Measurements from ENCODE around the gene DES.
A peak's percentile ranks its signal among the peaks of the same experiment; 100 is the strongest.

Gene DES

DNA sequence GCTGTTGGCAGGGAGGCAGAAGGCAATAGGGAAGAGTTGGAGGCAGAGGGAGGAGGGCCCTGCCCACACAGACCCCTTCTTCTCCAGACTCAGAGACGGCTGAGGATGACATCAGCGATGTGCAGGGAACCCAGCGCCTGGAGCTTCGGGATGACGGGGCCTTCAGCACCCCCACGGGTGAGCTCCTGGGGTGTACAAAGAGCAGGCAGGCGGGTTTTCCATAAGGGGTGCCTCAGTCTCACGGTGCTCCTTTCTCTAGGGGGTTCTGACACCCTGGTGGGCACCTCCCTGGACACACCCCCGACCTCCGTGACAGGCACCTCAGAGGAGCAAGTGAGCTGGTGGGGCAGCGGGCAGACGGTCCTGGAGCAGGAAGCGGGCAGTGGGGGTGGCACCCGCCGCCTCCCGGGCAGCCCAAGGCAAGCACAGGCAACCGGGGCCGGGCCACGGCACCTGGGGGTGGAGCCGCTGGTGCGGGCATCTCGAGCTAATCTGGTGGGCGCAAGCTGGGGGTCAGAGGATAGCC is 26.5 kb downstream of the DES start:
- TF ChIP-seq, protein P1, sequence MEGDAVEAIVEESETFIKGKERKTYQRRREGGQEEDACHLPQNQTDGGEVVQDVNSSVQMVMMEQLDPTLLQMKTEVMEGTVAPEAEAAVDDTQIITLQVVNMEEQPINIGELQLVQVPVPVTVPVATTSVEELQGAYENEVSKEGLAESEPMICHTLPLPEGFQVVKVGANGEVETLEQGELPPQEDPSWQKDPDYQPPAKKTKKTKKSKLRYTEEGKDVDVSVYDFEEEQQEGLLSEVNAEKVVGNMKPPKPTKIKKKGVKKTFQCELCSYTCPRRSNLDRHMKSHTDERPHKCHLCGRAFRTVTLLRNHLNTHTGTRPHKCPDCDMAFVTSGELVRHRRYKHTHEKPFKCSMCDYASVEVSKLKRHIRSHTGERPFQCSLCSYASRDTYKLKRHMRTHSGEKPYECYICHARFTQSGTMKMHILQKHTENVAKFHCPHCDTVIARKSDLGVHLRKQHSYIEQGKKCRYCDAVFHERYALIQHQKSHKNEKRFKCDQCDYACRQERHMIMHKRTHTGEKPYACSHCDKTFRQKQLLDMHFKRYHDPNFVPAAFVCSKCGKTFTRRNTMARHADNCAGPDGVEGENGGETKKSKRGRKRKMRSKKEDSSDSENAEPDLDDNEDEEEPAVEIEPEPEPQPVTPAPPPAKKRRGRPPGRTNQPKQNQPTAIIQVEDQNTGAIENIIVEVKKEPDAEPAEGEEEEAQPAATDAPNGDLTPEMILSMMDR (conservative IDR thresholded peaks at IDR 0.05; ENCODE audit: low read depth, low read length) = no peak
- H3K4me3 ChIP-seq (ENCODE audit: low read depth, low read length) = no peak overlapping the region
- no peak for DNase-seq (ENCODE audit: low read depth)

DNA sequence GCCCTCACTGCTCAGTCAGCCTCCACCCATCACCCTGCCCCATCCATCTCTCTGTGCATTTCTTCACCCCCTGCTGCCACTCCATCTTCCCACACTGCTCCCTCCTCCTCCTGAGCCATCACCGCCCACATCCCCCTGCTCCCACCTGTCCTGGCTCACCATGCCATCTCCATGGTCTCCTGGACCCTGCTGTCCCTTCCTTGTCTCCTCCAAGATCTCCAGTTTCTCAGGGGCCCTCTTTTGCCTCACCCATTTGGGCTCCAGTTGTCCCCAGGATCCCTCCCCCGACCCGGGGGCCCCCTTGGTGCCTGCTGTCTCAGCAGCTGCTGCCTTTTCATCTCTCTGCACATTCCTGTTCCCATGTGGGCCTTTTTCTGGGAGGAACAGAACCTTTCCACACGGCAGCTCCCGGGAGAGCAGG is 27.1 kb downstream of the DES start:
- DNase-seq (ENCODE audit: low read depth) = no peak
- TF ChIP-seq, protein P1 (conservative IDR thresholded peaks at IDR 0.05; ENCODE audit: low read depth, low read length) = no peak
- no peak overlapping the region for H3K4me3 ChIP-seq (ENCODE audit: low read depth, low read length)

DNA sequence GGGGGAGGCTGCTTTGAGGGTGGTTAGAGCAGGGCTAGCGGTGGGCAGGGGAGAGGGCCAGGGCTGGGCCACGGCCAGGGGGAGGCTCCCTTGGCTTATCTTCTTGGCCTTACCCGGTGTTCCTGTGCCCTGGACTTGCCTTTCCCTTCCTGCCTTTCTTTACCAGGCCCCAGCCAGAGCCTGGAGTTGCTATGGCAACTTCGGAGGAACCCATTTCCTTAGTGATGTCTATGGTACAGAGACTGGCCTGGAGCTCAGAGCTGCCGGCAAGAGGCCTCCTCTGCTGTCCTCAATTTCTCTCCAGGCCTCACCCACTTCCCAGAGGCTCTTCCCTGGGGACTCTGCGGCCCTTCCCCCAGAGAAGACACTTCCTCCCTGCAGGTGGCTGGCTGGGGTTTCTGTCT is 27.9 kb downstream of the DES start:
- peak; percentile 54 for DNase-seq (ENCODE audit: low read depth)

DNA sequence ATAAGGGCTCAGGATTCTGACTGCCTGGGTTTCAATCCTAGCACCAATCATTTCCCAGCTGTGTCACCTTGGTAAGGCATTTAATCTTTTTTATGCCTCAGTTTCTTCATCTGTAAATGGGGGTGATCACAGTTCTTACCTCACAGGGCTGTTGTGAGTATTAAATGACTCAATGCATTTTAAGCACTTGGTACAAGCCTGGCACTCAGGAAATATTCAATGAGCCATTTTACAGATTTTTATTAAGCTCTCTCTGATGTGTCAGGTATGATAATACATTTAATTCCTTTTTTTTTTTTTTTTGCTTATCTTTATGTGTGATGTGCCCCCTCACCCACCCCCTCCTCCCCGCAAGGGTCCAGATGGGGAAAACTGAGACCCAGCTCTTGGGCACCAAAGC is 28.5 kb downstream of the DES start:
- TF ChIP-seq, protein P1 (conservative IDR thresholded peaks at IDR 0.05; ENCODE audit: low read depth, low read length) = no peak
- DNase-seq (ENCODE audit: low read depth) = no peak
- no peak overlapping the region for H3K4me3 ChIP-seq (ENCODE audit: low read depth, low read length)

More for the DNA sequence above, 27.9 kb downstream of the DES start:
- H3K4me3 ChIP-seq (ENCODE audit: low read depth, low read length) = no peak overlapping the region
- TF ChIP-seq, protein P1 (conservative IDR thresholded peaks at IDR 0.05; ENCODE audit: low read depth, low read length) = no peak

DNA sequence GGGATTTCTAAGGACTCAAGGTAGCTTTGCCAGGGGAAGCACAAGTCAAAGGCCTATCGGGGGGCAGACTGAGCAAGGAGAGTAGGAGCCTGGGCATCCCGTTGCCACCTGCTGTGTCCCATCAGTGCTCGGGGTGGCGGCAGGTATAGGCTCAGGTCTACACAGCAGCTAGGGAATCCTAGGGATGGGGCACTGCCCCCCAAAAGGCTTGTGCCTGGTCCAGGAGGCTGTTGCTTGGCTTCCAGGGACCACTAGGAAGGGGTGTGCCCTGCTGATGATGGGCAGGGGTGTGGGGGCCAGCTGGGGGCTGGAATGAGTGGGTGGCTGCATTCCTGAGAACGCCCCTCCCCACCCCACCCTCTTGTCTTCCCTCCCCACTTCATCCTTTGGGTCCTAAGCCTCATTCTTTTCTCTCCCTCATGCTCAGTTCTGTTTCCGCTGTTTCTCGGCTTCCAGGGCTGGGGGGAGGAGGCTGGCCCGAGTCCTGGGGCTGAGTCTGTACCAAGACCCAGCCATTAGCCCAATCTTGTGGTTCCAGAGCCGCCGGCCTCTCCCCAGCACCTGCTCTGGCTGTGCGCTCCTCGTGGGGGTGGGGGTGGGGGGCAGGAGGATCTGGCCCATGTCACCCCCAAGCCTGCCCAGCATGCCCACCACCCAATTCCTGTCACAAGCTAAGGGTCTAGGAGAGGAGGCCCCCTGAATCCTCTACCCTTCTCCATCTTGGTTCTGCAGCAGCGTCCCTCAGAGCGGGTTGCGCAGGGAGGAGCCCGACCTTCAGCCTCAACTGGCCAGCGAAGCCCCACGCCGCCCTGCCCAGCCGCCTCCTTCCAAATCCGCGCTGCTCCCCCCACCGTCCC is 29.3 kb downstream of the DES start:
- TF ChIP-seq, protein P1 (conservative IDR thresholded peaks at IDR 0.05; ENCODE audit: low read depth, low read length) = no peak
- H3K4me3 ChIP-seq (ENCODE audit: low read depth, low read length) = no peak overlapping the region
- DNase-seq (ENCODE audit: low read depth) = no peak

DNA sequence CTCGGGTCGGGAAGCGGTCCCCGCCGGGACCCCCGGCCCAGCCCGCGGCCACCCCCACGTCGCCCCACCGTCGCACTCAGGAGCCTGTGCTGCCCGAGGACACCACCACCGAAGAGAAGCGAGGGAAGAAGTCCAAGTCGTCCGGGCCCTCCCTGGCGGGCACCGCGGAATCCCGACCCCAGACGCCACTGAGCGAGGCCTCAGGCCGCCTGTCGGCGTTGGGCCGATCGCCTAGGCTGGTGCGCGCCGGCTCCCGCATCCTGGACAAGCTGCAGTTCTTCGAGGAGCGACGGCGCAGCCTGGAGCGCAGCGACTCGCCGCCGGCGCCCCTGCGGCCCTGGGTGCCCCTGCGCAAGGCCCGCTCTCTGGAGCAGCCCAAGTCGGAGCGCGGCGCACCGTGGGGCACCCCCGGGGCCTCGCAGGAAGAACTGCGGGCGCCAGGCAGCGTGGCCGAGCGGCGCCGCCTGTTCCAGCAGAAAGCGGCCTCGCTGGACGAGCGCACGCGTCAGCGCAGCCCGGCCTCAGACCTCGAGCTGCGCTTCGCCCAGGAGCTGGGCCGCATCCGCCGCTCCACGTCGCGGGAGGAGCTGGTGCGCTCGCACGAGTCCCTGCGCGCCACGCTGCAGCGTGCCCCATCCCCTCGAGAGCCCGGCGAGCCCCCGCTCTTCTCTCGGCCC is 30.1 kb downstream of the DES start:
- no peak for DNase-seq (ENCODE audit: low read depth)
- TF ChIP-seq, protein P1 (conservative IDR thresholded peaks at IDR 0.05; ENCODE audit: low read depth, low read length) = no peak
- no peak overlapping the region for H3K4me3 ChIP-seq (ENCODE audit: low read depth, low read length)
